HG03103 (cell line): Measurements from ENCODE around the gene RFTN2.
"Not testable (repeated sequence)": the region's sequence is repeated elsewhere in the genome, so short reads cannot be mapped to it uniquely, and the experiment has no call there.

ENCODE experiments used
- ATAC-seq: cut with Tn5 transposase; IDR thresholded peaks from one replicate; pipeline ENCODE4 v1.9.1; 2021; ENCODE audit warnings: low read depth; ENCODE audit not compliant: unreplicated experiment

Gene RFTN2

DNA sequence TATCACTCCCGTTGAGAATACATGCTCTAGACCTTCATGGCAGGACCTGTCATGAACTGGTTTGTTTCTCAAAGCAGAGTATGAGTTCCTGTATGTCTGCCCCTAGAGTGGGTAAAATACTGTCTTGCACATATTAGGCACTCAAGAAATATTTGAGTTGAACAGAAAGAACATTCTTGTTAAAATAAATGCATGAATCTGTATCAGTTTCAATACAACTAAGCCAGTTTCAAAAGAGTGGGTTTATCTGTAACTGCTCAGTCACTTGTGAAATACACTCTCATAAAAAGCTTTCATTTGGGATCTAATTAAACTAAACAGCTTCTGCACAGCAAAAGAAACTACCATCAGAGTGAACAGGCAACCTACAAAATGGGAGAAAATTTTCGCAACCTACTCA lies 69.2 kb downstream of the RFTN2 start:
- ATAC-seq: peak; percentile 83

DNA sequence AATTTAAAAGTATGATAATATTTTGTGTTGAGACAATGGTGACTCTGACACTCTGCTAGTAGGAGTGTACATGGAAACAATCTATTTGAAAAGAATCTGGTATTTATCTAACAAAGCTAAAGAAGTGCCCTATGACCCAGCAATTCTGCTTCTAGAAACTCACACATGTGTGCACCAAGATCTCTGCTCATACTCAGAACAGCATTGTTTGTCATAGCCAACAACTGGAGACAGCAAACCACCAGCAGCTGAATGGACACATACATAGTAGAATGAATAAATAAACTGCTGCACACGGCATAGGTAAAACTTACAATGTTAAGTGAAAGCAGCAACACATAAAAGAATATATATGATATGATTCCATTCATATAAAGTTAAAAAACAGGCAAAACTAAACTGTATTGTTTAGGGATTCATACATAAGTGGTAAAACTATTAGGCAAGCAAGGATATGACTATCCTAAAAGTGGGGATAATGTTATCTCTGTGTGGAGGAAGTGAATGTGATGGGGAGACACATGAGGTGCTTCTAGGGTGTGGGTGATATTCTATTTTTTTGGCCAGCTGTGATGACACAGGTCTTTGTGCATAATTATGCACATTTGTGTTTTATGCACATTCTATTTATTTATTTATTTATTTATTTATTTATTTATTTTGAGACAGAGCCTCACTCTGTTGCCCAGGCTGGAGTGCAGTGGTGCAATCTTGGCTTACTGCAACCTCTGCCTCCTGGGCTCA lies 71.1 kb downstream of the RFTN2 start:
- ATAC-seq: no peak

DNA sequence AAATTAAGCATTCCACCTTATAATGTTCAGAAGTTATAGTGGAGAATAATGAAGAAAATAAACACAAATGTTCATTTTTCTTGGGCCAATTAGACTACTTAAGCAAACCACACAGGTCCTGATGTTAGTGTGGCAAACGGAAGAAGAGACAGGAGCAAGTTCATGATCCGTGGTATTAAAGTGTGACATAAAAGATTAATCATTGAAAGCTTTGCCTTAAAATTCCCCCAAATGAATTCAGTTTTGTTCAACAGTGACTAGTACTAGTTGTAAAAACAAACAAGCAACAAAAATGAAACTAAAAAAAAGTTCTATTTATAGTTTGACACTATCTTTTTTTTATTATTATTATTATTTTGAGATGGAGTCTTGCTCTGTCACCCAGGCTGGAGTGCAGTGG lies 73.7 kb downstream of the RFTN2 start:
- no peak for ATAC-seq

DNA sequence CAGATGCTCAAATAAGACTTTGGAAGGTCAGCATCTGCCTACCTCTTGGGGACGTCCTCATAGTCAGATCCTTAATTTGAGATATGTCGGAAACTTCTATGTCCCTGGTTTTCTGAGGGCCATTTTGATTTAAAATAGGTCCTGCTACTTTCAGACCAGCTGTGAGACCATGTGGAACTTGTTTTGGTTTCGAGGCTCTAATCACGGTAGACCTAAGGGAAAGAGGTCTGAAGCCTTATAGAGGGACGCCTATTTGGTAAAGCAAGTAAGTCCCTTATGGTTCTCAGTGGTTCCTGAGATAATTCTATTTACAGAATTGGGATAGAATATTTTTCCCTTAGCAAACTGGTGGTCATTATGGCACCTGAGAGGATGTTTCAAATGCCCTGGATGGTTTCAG lies 75.1 kb downstream of the RFTN2 start:
- no peak for ATAC-seq

DNA sequence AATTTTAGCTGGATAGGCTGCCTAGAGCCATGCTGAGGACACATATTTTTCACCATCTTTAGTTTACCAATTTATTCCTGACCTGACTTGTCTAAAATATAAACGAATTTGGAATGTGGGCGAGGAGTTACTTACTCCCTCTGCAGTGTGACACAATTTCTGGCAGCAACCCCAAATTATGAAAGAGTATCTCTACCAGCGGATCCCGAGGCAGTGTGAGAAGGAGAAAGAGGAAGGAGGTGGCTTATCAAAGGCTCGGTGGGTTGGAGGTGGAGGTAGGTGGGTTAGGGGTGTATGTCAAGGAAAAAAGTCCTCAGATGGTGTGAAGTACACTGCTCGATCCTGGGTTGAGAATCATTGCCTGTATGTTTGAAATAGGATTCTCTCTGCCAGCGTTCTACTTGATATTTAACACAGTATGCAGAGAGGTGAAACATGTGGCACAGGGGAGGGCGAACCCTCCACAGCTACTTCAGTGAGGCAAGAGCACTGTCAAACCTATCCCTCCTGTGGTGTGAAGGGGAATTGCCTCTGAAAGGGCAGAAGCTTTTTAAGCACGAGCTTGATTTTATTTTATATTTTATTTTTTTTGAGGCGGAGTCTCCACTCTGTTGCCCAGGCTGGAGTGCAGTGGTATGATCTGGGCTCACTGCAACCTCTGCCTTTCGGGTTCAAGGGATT lies 76.0 kb downstream of the RFTN2 start:
- ATAC-seq: peak; percentile 70

DNA sequence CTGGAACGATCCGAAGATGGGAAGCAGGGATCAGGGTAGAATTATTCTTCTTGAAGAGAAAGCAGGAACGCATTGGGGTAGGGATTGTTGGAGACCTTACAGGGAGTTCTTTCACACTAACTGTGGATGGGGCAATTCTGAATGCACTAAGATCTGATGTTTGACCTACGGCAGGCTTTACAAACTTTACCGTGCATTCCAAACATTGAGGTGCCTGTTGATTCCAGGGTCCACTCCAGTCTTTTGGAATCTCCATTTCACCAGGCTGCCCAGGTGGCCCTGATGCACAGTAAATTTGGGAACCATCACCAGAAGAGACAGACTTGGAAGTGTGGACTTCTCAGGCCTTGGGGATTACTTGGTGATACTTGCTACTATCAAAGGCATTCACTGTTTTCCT lies 76.9 kb downstream of the RFTN2 start:
- no peak for ATAC-seq

DNA sequence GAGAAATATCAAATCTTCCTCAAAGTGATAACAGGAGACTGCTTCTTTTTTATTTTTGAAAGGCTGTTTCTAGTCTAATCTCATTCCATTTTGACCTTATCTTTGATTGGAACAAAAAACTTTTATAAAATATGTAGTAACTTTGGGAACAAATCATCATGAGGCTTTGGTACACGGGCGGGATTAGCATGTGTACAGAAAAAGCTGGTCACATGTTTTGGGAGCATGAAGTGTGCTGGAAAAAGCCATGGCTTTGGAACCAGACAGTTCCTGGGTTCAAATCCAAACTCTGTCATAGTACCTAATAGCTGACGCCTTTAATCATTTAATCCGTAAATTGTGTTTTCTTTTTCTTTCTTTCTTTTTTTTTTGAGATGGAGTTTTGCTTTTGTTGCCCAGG lies 78.2 kb downstream of the RFTN2 start:
- ATAC-seq: no peak

DNA sequence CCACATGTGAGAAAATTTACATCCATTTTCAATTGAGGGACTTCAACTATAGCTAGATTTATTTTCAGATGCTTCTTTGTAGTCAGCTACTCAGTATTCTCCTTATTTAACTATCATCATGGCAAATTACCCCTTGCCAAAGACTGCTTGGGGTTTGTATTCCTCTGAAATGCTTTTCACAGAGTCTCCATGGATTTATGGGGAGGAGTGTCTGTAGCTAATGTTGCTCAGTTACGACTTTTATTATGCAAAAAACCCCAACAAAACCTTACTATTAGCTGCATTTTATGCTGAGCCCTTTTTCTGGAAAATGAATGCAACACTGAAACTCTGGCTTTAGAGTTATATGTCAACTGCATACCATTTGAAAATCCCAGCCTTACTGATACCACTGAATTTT lies 78.6 kb downstream of the RFTN2 start:
- ATAC-seq: no peak

DNA sequence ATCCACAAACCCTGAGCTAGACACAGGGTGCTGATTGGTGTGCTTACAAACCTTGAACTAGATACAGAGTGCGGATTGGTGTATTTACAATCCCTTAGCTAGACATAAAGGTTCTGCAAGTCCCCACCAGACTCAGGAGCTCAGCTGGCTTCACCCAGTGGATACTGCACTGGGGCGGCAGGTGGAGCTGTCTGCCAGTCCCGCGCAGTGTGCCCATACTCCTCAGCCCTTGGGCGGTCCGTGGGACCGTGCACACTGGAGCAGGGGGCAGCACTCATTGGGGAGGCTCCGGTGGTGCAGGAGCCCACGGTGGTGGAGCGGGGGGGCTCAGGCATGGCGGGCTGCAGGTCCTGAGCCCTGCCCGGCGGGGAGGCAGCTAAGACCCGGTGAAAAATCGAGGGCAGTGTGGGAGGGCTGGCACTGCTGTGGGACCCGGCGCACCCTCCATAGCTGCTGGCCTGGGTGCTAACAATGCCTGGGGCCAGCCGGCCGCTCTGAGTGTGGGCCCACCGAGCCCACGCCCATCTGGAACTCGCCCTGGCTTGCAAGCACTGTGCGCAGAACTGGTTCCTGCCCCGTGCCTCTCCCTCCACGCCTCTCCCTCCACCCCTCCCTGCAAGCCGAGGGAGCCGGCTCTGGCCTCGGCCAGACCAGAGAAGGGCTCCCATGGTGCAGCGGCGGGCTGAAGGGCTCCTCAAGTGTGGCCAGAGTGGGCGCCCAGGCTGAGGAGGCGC lies 83.9 kb downstream of the RFTN2 start:
- no peak for ATAC-seq

DNA sequence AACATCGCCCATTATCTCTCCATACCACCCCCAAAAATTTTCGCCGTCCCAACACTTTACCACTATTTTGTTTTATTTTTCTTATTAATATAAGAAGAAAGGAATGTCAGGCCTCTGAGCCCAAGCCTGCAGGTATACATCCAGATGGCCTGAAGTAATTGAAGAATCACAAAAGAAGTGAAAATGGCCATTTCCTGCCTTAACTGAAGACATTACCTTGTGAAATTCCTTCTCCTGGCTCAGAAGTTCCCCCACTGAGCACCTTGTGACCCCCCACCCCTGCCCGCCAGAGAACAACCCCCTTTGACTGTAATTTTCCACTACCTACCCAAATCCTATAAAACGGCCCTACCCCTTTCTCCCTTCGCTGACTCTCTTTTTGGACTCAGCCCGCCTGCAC lies 88.1 kb downstream of the RFTN2 start:
- not testable (repeated sequence) for ATAC-seq

DNA sequence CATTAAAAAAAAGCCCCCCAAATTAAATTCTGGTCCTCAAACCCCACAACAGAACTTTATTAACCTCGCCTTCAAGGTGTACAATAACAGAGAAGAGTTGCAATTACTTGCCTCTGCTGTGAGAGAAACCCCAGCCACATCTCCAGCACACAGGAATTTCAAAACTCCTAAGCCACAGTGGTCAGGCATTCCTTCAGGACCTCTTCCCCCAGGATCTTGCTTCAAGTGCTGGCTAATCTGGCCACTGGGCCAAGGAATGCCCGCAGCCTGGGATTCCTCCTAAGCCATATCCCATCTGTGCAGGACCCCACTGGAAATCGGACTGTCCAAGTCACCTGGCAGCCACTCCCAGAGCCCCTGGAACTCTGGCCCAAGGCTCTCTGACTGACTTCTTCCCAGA lies 95.2 kb downstream of the RFTN2 start:
- ATAC-seq: not testable (repeated sequence)

DNA sequence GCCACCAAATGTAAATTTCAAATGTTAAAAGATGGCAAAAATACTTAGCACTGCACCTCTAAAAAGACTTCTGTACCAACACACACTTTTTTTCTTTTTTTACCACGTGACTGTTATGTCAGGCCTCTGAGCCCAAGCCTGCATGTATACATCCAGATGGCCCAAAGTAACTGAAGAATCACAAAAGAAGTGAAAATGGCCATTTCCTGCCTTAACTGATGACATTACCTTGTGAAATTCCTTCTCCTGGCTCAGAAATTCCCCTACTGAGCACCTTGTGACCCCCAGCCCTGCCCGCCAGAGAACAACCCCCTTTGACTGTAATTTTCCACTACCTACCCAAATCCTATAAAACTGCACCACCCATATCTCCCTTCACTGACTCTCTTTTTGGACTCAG lies 97.1 kb downstream of the RFTN2 start:
- not testable (repeated sequence) for ATAC-seq

DNA sequence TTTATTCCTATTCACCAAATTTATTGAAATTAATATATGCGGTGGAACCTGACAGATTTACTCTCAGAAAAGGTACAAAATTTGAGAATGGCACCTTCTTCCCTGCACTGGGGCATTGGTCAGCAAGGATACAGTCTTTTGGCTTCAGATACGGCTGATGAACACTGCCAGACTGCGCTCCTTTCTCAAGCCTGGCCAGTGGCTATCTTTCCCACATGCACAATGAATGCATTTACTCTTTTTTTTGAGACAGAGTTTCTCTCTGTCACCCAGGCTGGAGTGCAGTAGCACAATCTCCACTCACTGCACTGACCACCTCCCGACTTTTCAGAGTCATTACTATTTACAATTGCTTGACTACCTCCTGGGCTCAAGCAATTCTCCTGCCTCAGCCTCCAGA lies 97.9 kb downstream of the RFTN2 start:
- no peak for ATAC-seq

DNA sequence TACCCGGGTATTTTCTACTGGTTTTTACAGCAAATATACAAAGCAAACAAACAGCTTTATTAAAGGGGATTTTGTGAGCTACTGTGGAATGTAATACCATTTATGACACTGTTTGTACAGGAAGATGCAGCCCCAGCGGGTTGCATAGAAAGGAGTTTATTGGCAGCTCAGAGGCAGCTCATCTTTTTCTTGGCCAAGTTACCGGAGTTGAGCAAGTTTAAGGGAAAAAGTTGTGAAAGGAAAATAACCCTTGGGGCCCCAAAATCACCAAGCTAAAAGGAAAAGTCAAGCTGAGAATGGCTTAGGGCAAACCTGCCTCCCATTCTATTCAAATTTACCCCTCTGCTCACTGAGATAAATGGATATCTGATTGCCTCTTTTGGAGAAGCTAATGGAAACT lies 98.8 kb downstream of the RFTN2 start:
- no peak for ATAC-seq

DNA sequence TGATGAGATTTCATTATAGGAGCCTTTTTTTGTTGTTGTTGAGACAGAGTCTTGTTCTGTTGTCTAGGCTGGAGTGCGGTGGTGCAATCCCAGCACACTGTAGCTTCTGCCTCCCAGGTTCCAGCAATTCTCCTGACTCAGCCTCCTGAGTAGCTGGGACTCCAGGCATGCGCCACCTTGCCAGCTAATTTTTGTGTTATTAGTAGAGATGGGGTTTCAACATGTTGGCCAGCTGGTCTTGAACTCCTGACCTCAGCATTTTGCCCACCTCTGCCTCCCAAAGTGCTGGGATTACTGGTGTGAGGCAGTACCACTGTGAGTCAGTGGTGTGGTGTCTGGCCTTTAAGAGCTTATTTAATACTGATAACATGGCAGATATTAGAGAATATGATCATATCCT lies 99.4 kb downstream of the RFTN2 start:
- ATAC-seq: no peak

DNA sequence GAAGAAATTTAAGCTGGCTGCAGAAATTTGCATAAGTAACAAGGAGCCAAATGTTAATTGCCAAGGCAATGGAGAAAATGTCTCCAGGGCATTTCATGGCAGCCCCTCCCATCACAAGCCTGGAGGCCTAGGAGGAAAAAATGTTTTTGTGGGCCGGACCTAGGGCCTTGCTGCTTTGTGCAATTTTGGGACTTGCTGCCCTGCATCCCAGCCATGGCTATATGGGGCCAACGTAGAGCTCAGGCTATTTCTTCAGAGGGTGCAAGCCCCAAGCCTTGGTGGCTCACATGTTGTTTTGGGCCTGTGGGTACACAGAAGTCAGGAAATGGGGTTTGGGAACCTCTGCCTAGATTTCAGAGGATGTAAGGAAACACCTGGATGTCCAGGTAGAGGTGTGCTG lies 101.8 kb downstream of the RFTN2 start:
- ATAC-seq: no peak

DNA sequence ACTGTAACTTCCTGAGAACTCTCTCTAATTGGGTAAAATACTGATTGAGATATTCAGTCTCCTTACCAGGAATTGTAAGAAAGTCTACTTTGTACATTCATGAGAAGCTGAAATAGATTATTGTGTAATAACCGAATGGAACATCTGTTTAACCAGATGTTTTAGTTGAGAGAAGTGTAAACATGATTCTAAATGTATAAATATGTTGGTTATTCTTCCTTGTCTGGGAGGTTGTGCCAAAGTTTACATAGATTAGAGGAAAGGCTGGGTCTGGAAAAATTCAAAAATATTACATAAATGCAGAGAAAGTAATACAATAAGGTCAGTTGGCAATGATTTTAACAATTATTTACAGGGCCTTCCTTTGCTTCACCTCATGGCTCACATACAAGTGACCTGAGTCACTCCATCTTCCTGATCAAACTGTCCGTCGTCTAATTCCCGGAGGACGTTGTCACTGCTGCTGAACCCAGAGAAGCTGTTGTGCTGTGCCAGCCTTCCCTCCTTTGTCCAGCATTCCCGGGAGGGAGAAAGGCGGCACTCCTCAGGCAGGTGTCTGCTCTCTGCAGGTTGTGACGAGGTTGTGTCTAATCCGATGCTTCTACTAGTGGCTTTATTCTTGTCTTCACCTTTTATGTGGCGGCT lies 103.6 kb downstream of the RFTN2 start:
- ATAC-seq: no peak

DNA sequence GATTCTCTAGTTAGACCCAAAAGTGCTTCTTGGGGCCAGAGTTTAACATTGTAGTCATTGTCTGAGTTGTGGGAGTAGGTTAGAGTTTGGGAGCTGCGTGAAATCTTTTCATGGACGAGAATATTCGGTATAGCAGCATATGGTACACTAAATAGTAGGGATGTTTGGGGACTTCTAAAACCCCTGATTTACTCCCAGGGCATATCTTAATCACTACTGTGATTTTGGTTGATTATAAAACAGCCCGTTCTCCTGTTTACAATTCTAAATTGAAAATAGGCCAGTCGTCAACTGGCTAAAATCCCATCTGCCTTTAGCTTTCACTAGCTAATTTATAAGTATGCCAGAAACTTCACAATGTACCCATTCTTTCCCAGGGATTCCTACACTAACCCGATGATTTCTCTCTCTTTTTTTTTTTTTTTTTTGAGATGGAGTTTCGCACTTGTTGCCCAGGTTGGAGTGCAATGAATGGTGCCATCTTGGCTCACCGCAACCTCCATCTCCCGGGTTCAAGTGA lies 115.2 kb downstream of the RFTN2 start:
- no peak for ATAC-seq

DNA sequence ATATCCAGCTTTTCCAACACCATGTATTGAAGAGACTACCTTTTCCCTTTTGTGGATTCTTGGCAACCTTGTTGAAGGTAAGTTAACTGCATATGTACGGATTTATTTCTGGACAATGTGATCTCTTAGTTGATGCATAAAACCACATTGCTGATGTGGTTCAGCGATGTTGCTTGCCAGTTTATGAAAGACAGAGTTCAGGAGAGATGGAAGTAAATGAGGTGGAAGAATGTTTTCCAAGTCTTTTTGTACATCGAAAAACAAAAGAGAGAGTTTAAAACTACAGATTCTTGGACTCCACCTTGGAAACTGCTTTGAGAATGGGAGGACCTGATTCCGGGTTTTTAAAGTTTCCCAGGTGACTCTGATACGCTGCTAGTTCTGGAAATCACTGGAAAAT lies 115.7 kb downstream of the RFTN2 start:
- no peak for ATAC-seq

DNA sequence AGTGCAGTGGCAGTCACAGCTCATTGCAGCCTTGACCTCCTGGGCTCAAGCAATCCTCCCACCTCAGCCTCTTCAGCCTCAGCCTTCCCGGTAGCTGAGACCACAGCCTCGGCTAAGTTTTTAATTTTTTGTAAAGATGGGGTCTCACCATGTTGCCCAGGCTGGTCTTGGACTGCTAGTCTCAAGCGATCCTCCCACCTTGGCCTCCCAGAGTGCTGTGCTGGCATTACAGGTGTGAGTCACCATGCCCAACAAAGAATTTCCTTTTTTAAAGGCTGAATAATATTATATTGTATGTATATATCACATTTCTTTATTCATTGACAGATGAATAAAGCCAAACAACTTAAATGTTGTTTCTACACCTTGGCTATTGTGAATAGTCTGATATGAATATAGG lies 117.0 kb downstream of the RFTN2 start:
- ATAC-seq: no peak

DNA sequence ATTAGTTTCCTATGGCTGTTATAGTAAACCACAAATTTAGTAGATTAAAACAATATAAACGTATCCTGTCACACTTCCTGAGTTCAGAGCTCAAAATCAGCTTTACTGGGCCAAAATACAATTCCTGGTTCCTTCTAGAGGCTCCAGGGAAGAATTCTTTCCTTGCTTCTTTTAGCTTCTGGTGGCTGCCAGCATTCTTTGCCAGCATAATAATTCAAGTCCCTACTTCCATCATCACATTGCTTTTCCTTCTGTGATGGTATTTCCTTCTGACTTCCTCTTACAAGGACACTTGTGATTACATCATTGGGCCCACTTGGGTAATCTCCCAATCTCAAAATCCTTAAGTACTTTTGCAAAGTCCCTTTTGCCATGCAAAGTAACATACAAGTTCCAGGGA lies 118.9 kb downstream of the RFTN2 start:
- ATAC-seq: no peak
